Liver (tissue), 9 donors: ENCODE data around the gene EFS. TPM values are rescaled to one million over a fixed set of nuclear protein-coding genes. Genes with fewer than 3 reads are reported as not detected.

Source experiments
- DNase-seq: peaks from one replicate; pipeline ENCODE4 v3.0.0-alpha.2; 2017; ENCODE audit warnings: low spot score
- H3K27ac ChIP-seq, 2 donors: one replicate each; pipeline ENCODE4 v1.7.0; 2013; ENCODE audit warnings: inconsistent platforms in 2 of 2, low read length in 2 of 2, control low read depth in 1 of 2, low read depth in 1 of 2, mild to moderate bottlenecking in 1 of 2
- H3K27me3 ChIP-seq, 4 donors: one replicate each; pipeline versions ENCODE4 v1.6.1 to v1.7.0; 2013; ENCODE audit warnings: low read length in 3 of 4, inconsistent platforms in 1 of 4, mild to moderate bottlenecking in 1 of 4, moderate library complexity in 1 of 4; ENCODE audit not compliant: control insufficient read depth in 4 of 4, insufficient read depth in 4 of 4
- H3K36me3 ChIP-seq, 4 donors: one replicate each; pipeline versions ENCODE4 v1.6.1 to v1.7.0; 2013; ENCODE audit warnings: low read length in 3 of 4, mild to moderate bottlenecking in 3 of 4, low read depth in 1 of 4, moderate library complexity in 1 of 4; ENCODE audit not compliant: control insufficient read depth in 4 of 4, insufficient read depth in 3 of 4
- H3K4me1 ChIP-seq, 4 donors: one replicate each; pipeline versions ENCODE4 v1.6.1 to v1.7.0; 2013; ENCODE audit warnings: low read length in 3 of 4, mild to moderate bottlenecking in 3 of 4, moderate library complexity in 1 of 4; ENCODE audit not compliant: control insufficient read depth in 4 of 4, insufficient read depth in 4 of 4
- H3K4me3 ChIP-seq, 3 donors: one replicate each; pipeline versions ENCODE4 v1.6.1 to v1.7.0; 2013; ENCODE audit warnings: low read length in 3 of 3, control low read depth in 1 of 3, low read depth in 1 of 3, mild to moderate bottlenecking in 1 of 3
- H3K9ac ChIP-seq, 2 donors: one replicate each; pipeline ENCODE4 v1.7.0; 2013; ENCODE audit warnings: low read length in 2 of 2, mild to moderate bottlenecking in 2 of 2, moderate library complexity in 2 of 2, control low read depth in 1 of 2, low read depth in 1 of 2
- H3K9me3 ChIP-seq, 4 donors: one replicate each; pipeline versions ENCODE4 v1.6.1 to v1.7.0; 2013; ENCODE audit warnings: low read length in 3 of 4; ENCODE audit not compliant: control insufficient read depth in 4 of 4
- EGR1 ChIP-seq, 2 donors: IDR thresholded peaks; 2 replicates each; pipeline ENCODE4 v1.6.1; 2016 to 2018; ENCODE audit warnings: antibody characterized with exemption in 2 of 2, low read depth in 2 of 2
- FOXA1 ChIP-seq: IDR thresholded peaks from 2 replicates; pipeline ENCODE4 v1.6.1; 2016; ENCODE audit warnings: antibody characterized with exemption
- FOXA2 ChIP-seq: IDR thresholded peaks from 2 replicates; pipeline ENCODE4 v1.6.1; 2016; ENCODE audit warnings: antibody characterized with exemption
- GABPA ChIP-seq, 2 donors: IDR thresholded peaks in 1 of 2; conservative IDR thresholded peaks in 1 of 2; 2 replicates each; pipeline ENCODE4 v1.6.1; 2016; ENCODE audit warnings: antibody characterized with exemption in 2 of 2, mild to moderate bottlenecking in 1 of 2, moderate library complexity in 1 of 2
- HNF4A ChIP-seq, 2 donors: conservative IDR thresholded peaks; 2 replicates each; pipeline ENCODE4 v1.6.1; 2016; ENCODE audit warnings: antibody characterized with exemption in 2 of 2, mild to moderate bottlenecking in 2 of 2
- HNF4G ChIP-seq: IDR thresholded peaks from 2 replicates; pipeline ENCODE4 v1.6.1; 2016; ENCODE audit warnings: antibody characterized with exemption
- JUND ChIP-seq, 2 donors: IDR thresholded peaks; 2 replicates each; pipeline ENCODE4 v1.6.1; 2016; ENCODE audit warnings: antibody characterized with exemption in 2 of 2
- NR2F2 ChIP-seq: IDR thresholded peaks from 2 replicates; pipeline ENCODE4 v1.6.1; 2016; ENCODE audit warnings: antibody characterized with exemption
- RAD21 ChIP-seq, 2 donors: IDR thresholded peaks; 2 replicates each; pipeline ENCODE4 v1.6.1; 2016; ENCODE audit warnings: antibody characterized with exemption in 2 of 2, mild to moderate bottlenecking in 2 of 2
- RXRA ChIP-seq, 2 donors: IDR thresholded peaks; 2 replicates each; pipeline ENCODE4 v1.6.1; 2017 to 2018; ENCODE audit warnings: antibody characterized with exemption in 2 of 2, mild to moderate bottlenecking in 1 of 2
- SP1 ChIP-seq: IDR thresholded peaks from 2 replicates; pipeline ENCODE4 v1.6.1; 2018; ENCODE audit warnings: antibody characterized with exemption, mild to moderate bottlenecking
- TAF1 ChIP-seq: conservative IDR thresholded peaks from 2 replicates; pipeline ENCODE4 v1.6.1; 2016; ENCODE audit warnings: antibody characterized with exemption, mild to moderate bottlenecking
- YY1 ChIP-seq: IDR thresholded peaks from 2 replicates; pipeline ENCODE4 v1.6.1; 2016; ENCODE audit warnings: antibody characterized with exemption, mild to moderate bottlenecking
- WGBS: extraction: QIAGEN DNeasy Blood & Tissue Kit; methylation state at CpG from one replicate; pipeline ENCODE4 v1.1.7; 2013; 5-methylcytosine and 5-hydroxymethylcytosine counted together
- polyA plus RNA-seq, 2 donors: library from polyadenylated mRNA; stranded (reverse) in 1 of 2; unstranded in 1 of 2; fragments of 200-250 nt in 1 of 2; fragments of >200 nt in 1 of 2; fragmentation: Nextera tagmentation in 1 of 2; extraction: Ambion mirVana in 1 of 2; gene quantifications; one replicate each; pipeline versions ENCODE4 v1.2.1 to v1.2.3, GENCODE V29; 2013 to 2015
- total RNA-seq, 2 donors: library from RNA; depleted of rRNA; stranded (reverse); fragments of >200 nt; gene quantifications; one replicate each; pipeline ENCODE4 v1.2.3, GENCODE V29; 2014
- TF ChIP-seq, protein P1 (sequence below): IDR thresholded peaks from 2 replicates; pipeline ENCODE4 v1.6.1; 2016; ENCODE audit warnings: antibody characterized with exemption
- TF ChIP-seq, protein P2 (sequence below): IDR thresholded peaks from 2 replicates; pipeline ENCODE4 v1.6.1; 2016; ENCODE audit warnings: antibody characterized with exemption
- TF ChIP-seq, protein P3 (sequence below): IDR thresholded peaks from 2 replicates; pipeline ENCODE4 v1.6.1; 2016; ENCODE audit warnings: antibody characterized with exemption, mild to moderate bottlenecking
- TF ChIP-seq, protein P4 (sequence below): IDR thresholded peaks from 2 replicates; pipeline ENCODE4 v1.6.1; 2016; ENCODE audit warnings: antibody characterized with exemption
- TF ChIP-seq, protein P5 (sequence below): fragments of 150-350 bp; IDR thresholded peaks from 2 replicates; pipeline ENCODE4 v1.5.1; 2017; ENCODE audit warnings: improper control_type of control experiment, low read depth, low read length; ENCODE audit not compliant: missing input control
- donor health status: healthy.
- donor health status: healthy.
- donor health status: healthy.
- donor health status: healthy.
- donor health status: healthy.

The EFS gene
- total and polyA plus RNA-seq, 4 donors: 0.10 to 0.69 (median 0.54) TPM

DNA sequence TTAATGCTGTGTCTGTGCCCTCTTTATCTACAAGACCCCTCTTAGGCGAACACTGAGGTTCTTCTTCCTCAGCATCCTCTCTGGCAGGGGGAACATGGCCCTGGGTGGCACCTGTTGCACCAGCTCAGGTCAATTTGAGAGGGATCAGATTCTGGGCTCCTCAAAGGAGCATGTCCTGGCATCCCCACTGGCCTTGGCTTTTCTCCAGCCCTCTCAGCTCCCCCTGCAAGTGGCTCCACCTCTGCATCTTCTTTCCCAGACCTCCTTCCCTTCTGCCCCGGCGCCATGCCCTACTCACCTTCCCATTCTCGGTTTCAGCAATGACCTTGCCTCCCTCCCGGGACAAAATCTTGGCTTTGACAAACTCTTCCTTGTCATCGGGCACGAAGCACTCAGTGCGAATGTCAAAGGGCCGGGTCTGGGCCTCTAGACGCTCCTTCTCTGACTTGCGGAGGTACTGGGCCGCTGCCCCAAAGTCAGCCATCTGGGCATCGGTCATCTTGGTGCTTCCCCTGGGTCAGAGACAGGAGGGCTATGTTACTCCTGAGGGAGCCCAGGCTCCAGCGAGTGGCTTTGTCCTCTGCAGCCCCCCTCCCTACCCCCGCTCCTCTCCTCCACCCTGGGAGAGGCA lies 41.9 kb upstream of the EFS start:
- no peak for DNase-seq
- H3K4me3 ChIP-seq: no peak overlapping the region
- TF ChIP-seq FOXA1 (no peak), TAF1 (no peak), NR2F2 (no peak), SP1 (no peak), FOXA2 (no peak), HNF4G (no peak), RXRA (IDR thresholded peaks at IDR 0.05) (no peak)
- TF ChIP-seq, protein P1, sequence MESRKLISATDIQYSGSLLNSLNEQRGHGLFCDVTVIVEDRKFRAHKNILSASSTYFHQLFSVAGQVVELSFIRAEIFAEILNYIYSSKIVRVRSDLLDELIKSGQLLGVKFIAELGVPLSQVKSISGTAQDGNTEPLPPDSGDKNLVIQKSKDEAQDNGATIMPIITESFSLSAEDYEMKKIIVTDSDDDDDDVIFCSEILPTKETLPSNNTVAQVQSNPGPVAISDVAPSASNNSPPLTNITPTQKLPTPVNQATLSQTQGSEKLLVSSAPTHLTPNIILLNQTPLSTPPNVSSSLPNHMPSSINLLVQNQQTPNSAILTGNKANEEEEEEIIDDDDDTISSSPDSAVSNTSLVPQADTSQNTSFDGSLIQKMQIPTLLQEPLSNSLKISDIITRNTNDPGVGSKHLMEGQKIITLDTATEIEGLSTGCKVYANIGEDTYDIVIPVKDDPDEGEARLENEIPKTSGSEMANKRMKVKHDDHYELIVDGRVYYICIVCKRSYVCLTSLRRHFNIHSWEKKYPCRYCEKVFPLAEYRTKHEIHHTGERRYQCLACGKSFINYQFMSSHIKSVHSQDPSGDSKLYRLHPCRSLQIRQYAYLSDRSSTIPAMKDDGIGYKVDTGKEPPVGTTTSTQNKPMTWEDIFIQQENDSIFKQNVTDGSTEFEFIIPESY: no peak
- TF ChIP-seq, protein P2, sequence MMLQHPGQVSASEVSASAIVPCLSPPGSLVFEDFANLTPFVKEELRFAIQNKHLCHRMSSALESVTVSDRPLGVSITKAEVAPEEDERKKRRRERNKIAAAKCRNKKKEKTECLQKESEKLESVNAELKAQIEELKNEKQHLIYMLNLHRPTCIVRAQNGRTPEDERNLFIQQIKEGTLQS: no peak
- H3K9ac ChIP-seq: no peak overlapping the region
- peaks cover 0 to 10% (median 5%) of the 10 kb centered on the region in 4 donors for H3K27me3 ChIP-seq
- no peak overlapping the region for H3K27ac ChIP-seq
- no peaks in the 10 kb centered on the region for H3K9me3 ChIP-seq
- no peaks in the 10 kb centered on the region for H3K4me1 ChIP-seq
- 82% methylated on average over 15 of the region's 15 CpGs for WGBS
- H3K36me3 ChIP-seq: no peaks in the 10 kb centered on the region

DNA sequence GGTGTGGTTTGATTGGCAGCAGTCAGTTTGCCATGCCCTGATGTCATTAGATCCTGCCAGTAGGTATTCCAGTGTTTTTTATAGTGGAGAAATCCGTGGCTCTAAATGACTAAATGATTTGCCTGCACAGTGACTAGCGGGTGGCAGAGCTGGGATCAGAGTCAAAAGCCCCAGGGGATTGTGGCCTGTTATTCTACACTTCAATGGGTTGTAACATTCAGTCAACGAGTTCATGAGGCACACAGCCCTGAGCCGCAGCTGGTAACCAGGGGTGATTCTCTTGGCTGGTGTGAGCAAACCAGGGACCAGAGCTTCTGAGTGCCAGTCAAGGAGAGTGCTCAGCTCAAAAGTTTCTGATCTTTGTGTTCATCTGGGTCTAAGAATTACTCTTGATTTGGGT lies 41.3 kb upstream of the EFS start:
- Histone ChIP-seq H3K36me3 (no peaks in the 10 kb centered on the region), H3K4me1 (no peaks in the 10 kb centered on the region), H3K27me3 (peaks cover 0 to 10% (median 5%) of the 10 kb centered on the region in 4 donors), H3K27ac (no peak overlapping the region), H3K9ac (no peak overlapping the region), H3K9me3 (no peaks in the 10 kb centered on the region), H3K4me3 (no peak overlapping the region)
- no peak for TF ChIP-seq TAF1
- no peak for TF ChIP-seq JUND (IDR thresholded peaks at IDR 0.05)
- TF ChIP-seq, protein P3, sequence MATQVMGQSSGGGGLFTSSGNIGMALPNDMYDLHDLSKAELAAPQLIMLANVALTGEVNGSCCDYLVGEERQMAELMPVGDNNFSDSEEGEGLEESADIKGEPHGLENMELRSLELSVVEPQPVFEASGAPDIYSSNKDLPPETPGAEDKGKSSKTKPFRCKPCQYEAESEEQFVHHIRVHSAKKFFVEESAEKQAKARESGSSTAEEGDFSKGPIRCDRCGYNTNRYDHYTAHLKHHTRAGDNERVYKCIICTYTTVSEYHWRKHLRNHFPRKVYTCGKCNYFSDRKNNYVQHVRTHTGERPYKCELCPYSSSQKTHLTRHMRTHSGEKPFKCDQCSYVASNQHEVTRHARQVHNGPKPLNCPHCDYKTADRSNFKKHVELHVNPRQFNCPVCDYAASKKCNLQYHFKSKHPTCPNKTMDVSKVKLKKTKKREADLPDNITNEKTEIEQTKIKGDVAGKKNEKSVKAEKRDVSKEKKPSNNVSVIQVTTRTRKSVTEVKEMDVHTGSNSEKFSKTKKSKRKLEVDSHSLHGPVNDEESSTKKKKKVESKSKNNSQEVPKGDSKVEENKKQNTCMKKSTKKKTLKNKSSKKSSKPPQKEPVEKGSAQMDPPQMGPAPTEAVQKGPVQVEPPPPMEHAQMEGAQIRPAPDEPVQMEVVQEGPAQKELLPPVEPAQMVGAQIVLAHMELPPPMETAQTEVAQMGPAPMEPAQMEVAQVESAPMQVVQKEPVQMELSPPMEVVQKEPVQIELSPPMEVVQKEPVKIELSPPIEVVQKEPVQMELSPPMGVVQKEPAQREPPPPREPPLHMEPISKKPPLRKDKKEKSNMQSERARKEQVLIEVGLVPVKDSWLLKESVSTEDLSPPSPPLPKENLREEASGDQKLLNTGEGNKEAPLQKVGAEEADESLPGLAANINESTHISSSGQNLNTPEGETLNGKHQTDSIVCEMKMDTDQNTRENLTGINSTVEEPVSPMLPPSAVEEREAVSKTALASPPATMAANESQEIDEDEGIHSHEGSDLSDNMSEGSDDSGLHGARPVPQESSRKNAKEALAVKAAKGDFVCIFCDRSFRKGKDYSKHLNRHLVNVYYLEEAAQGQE: no peak
- TF ChIP-seq HNF4A (conservative IDR thresholded peaks at IDR 0.05): no peak
- TF ChIP-seq, protein P2: no peak
- no peak for TF ChIP-seq FOXA2
- TF ChIP-seq NR2F2: no peak
- TF ChIP-seq YY1: no peak
- TF ChIP-seq HNF4G: no peak
- TF ChIP-seq EGR1 (IDR thresholded peaks at IDR 0.05; ENCODE audit: low read depth in 2 of 2): no peak
- no peak for TF ChIP-seq RXRA (IDR thresholded peaks at IDR 0.05)
- TF ChIP-seq GABPA (IDR thresholded peaks at IDR 0.05 in 1 of 2, conservative IDR thresholded peaks at IDR 0.05 in 1 of 2): no peak
- TF ChIP-seq, protein P4, sequence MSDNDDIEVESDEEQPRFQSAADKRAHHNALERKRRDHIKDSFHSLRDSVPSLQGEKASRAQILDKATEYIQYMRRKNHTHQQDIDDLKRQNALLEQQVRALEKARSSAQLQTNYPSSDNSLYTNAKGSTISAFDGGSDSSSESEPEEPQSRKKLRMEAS: no peak
- TF ChIP-seq, protein P5, sequence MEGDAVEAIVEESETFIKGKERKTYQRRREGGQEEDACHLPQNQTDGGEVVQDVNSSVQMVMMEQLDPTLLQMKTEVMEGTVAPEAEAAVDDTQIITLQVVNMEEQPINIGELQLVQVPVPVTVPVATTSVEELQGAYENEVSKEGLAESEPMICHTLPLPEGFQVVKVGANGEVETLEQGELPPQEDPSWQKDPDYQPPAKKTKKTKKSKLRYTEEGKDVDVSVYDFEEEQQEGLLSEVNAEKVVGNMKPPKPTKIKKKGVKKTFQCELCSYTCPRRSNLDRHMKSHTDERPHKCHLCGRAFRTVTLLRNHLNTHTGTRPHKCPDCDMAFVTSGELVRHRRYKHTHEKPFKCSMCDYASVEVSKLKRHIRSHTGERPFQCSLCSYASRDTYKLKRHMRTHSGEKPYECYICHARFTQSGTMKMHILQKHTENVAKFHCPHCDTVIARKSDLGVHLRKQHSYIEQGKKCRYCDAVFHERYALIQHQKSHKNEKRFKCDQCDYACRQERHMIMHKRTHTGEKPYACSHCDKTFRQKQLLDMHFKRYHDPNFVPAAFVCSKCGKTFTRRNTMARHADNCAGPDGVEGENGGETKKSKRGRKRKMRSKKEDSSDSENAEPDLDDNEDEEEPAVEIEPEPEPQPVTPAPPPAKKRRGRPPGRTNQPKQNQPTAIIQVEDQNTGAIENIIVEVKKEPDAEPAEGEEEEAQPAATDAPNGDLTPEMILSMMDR: no peak
- no peak for TF ChIP-seq RAD21 (IDR thresholded peaks at IDR 0.05)
- TF ChIP-seq, protein P1: no peak
- TF ChIP-seq FOXA1: no peak
- 66% methylated on average over 4 of the region's 4 CpGs for WGBS
- no peak for DNase-seq
